Activated naive CD4-positive, alpha-beta T cell (primary cell): ENCODE measurements around the gene CLSTN3.

Experiments
- DNase-seq, 4 experiments: peaks; one replicate each; lab custom pipeline; 2025; lab: John Stamatoyannopoulos, UW

CLSTN3 gene

DNA sequence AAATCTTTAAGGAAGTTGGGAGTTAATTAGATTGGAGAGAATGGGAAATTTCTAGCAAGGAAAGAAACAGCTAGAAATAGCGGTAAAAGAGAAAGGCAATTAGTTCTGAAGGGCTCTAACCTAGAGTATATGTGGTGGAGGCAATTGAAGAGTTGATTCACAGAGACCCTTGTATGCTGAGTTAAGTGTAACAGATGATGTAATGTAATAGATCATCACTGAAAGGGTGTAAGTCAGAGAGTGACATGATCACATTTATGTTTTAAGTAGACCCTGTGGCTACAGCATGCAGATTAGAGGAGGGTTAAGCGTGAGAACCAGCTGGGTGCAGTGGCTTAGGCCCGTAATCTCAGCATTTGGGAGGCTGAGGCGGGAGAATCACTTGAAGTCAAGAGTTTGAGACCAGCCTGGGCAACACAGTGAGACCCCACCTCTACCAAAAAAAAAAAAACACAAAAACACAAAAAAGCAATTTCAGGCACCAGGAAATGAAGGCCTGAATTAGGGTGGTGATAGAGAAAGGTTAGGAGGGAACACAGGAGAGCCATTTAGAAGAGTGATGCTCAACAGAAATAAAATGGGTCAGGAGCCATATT is 4.4 kb upstream of the CLSTN3 start:
- DNase-seq = no peak

DNA sequence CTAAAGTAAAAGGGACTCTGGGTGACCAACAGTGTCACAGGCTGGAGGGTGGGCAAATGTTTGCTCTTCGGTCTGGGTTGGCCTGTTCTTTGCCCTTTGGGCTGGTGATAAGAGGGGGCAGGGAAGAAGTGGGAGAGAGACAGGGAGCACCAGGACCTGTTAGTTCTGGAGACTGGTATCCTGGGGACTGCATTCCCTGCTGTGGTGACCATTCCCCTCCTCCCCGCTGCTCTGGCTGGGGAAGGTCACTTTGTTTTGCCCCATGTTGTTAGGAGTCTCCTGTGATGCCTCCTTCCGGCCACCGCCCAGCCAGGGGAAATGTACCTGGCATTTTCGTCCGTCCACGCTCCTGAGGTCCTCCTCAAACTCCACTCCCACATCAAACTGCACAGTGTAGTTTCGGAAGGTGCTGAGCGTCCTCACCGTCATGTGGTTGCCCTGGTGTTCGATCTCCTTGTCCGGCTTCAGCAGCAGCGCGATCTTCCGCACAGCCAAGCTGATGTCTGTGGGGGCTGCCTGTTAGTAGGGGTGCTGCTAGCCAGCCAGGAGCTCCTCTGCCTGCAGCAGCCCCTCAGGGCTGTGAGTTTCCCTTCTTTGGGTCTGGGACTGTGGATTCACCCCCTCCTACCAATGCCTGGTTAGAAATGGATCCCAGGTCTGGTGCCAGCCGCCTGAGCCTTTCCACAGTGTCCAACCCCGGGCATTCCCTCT is 2.1 kb upstream of the CLSTN3 start:
- no peak for DNase-seq

DNA sequence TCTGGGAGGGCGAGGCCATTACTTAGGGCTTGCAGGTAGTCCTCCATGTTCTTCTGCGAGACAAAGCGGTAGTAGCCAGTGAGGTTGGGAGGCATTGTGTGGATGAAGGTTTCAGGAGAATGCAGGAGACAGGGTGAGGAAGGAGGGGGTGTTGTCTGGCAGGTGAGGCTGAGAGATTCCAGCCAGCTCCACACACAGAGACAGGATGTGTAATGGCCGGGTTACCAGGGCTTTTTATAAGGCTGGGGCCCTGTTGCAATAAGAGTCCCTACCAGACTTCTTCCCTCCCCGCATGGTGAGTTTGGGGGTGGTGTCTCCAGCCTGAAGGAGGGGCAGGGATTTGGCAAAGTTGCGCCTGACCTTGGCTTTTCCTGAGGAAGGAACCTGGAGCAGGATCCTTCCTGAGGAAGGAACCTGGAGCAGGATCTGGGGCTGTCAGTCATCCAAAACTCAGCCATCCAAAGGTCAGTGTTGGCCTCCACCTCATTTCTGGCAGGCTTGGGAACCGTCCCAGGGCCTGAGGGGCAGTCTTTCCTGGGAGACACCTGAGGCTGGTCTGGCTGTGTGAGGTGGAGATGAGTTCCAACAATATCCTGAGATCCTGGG is 1.4 kb upstream of the CLSTN3 start, which contains the start of gene RBP5:
Gene RBP5 (minus strand): TSS at position 209 of the 606 bp plus-strand sequence. CDS start 114 bp downstream, at position 95.
- DNase-seq = no peak

DNA sequence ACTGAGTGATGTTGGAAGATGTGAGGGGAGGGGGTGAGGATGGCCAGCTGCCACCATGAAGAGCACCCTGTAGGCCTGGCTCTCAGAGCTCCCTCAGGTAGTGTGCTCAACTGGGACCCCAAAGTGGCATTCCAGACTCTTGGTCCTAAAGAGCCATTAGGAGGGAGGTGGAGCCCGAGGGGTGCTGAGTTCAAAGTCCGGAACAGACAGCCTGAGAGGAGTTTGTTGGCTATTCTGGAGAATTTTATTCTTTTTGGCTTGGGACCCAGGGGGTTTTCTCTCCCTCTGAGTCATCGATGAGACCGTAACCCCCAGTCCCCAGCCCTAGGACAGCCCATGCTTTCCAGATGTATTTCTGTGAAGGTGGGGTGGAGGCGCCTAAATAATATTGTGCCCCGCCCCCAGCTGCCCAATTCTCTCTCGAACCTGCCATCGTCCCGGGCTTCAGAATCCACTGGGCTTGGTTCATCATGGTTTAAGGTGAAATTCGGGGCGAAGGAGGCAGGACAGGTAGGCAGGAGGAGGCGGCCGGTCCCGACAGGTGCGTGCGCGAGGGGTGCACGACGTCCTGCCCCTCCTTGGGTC is 792 bp upstream of the CLSTN3 start:
- no peak for DNase-seq

DNA sequence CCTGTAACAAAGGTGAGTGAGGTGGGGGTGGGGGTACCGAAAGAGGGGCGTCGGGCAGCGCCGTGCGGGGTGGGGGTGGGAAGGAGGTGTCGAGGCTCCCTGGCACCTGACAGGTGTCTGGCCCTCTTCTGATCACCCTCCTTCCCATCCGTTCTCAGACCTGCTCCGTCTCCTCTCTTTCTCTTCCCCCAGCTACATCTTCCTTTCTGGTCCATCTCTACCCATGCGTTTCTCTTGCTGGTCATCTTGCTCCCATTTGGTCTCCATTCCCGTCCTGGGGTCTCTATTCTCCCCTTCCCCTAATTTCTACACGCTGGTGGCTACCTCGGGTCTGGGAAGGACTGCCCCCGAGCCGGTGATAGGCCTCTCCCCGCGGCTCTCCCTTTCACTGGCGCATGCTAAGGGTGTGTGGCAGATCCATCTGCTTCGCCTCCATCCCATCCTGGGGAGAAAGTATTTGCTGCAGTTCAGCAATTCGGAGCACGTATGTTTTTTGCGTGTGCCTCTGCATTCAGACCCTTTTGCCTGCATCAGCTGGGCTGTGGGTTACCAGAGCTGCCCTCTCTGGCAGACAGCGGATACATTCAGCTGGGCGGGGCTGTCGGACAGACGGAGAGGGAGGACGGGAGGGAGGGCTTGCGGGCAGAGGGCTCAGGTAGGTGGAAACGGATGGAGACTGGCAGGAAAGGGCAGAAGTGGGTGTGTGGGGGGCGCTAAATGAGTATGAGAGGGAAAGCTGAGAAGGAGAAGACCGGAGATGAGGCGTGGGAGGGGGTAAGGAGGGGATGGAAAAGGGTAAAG is 730 bp downstream of the CLSTN3 start:
- DNase-seq = peak in 2 of 4 experiments; percentile 5 to 16

DNA sequence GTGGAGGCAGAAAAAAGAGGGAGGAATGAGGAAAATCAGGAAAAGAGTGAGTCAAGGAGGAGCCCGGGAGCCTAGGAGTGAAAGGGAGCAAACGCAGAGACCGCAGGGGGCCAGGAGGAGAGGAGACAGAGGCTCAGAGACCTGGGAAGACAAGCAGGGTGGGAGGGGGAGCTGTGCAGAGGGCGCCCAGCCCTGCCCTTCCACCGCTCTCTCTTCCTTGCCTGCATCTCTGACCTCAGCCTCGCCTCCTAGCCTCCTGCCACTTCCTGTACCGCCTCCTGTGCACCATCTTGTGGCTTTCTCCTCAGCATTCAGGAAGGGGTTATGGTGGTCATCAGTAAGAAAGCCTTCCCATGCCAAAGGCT is 1.3 kb downstream of the CLSTN3 start:
- DNase-seq = no peak

DNA sequence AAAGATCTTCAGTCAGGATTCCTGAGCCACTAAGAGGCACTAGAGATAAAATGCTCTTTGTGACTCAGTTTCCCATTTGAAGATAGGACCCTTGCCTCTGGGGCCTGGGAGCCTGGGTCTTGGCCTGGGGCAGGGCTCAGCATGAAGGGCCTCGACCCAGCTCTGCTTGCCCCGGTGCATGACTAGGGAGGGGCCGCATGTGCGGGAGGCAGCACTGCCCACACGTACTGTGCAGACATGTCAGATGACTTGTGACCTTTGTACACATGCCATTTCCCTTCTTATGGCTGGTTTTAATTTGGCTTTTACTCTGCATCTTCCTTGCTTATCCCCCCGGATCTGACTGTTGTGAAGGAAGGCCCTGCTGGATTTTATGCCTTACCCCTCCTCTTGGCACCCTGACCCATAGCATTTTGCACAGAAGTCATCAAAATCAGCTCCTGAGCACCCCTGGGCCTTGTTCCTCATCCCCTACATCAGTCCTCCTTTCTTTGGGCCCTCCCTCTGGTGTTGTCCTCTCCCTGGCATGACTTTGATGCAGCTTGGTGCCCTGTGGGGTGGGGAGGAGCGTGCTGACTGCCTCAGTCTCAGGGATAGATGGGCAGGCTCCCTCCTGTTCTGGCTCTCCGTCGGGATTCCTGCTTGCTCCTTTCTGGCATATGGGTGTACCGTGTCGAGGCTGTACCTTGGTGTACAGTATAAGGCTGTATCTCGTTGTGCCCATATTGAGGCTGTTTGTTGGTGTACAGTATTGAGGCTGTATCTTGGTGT is 4.4 kb downstream of the CLSTN3 start:
- no peak for DNase-seq

DNA sequence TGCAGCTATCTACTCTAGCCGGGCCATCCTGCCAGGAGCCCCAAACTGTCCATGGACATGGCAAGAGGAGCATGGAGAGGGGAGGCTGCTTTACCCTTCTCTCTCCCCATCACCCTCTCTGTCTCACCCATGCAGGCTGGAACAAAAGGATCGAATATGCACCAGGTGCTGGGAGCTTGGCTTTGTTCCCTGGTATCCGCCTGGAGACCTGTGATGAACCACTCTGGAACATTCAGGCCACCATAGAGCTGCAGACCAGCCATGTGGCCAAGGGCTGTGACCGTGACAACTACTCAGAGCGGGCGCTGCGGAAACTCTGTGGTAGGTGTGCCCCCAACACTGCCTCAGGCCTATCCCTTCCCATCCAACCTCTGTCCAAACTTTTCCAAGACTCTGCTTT is 5.9 kb downstream of the CLSTN3 start:
- DNase-seq = no peak

DNA sequence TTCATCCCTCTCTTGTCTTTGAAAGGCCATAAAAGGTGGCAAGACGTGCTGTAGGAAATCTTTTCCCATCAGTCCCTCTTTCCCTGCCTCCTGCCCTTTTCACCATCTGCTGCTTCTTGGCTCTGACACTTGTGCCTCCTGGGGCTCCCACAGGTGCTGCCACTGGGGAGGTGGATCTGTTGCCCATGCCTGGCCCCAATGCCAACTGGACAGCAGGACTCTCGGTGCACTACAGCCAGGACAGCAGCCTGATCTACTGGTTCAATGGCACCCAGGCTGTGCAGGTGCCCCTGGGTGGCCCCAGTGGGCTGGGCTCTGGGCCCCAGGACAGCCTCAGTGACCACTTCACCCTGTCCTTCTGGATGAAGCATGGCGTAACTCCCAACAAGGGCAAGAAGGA is 6.5 kb downstream of the CLSTN3 start:
- DNase-seq = no peak

DNA sequence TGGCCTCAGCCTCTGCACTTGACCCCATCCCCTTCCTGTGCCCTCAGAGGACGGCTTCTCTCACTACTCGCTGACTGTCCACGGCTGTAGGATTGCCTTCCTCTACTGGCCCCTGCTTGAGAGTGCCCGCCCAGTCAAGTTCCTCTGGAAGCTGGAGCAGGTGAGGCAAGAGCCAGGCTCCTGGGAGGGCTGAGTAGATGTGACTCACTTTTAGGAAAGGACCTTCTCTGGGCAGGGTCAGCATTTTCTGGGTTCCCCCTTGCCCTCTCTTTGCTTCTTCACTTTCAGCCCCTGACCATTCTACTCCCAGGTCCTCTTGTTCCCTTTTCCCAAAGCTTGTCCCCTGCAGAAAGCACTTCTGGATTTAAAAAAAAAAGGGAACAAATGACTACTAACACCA is 7.7 kb downstream of the CLSTN3 start:
- no peak for DNase-seq

DNA sequence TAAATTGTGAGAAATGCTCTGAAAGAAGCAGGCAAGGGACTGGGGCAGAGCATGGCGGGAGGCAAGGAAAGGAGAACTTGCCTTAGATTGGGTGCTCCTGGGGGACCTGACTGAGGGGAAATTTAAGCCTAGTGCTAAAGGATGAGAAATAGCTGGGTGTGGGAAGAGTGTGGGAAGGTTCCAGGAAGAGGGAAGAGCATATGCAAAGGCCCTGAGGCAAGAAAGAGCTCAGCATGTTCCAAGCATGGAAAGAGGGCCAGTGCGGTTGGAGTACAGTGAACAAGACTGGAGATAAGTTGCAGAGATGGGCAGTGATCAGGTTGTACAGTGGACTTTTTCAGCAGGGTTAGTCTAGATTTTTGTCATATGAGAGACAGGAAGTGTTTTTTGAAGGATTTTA is 9.0 kb downstream of the CLSTN3 start:
- DNase-seq = no peak

DNA sequence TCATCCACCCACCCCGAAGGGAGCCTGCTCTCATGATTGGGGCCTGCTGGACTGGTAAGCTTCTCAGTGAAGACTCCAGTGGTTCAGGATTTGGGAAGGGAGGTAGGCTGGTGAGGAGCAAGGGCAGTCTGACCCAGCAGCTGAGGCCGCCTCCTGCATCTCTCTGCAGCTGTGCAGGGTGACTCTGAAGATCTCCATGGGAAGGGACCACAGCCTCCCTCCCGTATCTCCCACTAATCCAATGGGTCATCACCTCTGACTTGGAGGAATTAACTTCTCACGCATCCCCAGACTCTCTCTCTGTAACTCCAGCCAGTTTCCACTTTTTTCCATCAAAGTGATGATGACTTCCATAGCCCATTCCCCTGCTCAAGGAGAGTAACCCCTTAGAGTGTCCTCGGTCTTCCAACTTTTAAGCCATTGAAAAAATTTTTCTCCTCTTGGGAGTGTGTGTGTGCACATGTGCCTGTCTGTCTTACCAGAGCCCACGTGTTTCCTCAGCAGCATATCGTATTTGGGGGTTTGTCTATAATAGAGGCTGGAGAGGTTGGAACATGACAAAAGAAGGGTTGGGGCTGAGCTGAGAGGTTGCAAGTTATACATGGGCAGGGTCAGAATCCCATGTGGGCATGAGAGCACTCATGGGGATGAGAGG is 11.3 kb downstream of the CLSTN3 start:
- no peak for DNase-seq

DNA sequence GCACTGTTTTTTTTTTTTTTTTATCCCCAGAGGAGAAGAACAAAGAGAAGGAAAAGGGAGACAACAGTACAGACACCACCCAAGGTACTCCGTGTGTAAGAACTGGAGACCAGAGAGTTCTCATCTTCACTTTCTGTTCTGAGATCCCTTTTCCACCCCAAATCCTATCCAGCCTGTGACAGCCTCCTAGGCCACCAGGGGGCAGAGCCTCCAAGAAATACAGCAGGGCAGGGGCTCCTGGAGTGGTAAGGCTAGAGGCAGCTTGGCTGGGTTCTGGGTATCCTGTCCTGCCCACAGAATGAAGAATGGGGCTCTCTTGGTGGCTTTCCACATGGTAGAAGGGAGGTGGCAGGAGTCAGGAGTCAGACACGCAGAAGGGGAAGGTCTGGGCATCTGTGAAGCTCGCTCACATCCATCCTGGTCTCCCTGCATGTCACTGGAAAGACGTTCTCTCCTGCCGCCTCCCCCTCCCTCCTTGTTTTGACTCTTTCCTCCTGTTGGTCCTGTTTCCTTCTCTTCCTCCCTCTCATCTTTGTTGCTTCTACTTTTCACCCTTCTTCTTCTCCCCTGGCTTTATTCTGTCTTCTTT is 12.0 kb downstream of the CLSTN3 start:
- DNase-seq = peak in 3 of 4 experiments; percentile 9 to 44 (median 27)

DNA sequence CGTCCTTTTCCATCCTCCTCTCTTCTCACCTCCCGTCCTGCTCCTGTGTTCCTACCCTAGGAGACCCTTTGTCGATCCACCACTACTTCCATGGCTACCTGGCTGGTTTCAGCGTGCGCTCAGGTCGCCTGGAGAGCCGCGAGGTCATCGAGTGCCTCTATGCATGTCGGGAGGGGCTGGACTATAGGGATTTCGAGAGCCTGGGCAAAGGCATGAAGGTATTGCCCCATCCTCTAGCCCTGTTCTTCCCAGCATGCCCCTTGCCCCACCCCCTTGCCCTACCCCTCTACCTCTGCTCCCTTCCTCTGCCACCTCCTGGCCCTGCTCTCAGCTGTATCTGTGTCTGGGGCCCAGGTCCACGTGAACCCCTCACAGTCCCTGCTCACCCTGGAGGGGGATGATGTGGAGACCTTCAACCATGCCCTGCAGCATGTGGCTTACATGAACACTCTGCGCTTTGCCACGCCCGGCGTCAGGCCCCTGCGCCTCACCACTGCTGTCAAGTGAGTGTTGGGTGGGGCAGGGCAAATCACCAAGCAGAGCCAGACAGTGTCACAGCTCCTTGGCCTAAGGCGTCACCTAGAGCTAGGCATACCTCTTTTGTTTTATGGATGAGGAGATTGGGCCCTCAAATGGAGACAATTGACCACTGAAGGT is 12.8 kb downstream of the CLSTN3 start:
- DNase-seq = no peak

DNA sequence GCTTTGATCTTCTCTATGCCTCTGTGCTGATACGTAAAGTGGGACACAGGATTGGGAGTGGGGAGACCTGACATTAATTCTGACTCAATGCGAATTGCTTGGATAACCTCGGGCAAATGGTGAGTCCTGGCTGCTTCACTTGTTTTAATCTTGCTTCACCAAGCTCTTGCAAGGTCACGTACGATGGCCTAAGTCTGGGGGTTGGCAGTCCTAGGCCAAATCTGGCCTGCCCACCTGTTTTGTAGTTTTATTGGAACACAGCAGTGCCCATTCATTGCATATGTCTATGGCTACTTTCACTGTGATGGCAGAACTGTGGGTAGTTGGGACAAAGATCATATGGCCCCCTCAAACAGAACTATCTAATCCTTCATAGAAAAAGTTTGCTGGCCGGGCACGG is 13.4 kb downstream of the CLSTN3 start:
- no peak for DNase-seq

DNA sequence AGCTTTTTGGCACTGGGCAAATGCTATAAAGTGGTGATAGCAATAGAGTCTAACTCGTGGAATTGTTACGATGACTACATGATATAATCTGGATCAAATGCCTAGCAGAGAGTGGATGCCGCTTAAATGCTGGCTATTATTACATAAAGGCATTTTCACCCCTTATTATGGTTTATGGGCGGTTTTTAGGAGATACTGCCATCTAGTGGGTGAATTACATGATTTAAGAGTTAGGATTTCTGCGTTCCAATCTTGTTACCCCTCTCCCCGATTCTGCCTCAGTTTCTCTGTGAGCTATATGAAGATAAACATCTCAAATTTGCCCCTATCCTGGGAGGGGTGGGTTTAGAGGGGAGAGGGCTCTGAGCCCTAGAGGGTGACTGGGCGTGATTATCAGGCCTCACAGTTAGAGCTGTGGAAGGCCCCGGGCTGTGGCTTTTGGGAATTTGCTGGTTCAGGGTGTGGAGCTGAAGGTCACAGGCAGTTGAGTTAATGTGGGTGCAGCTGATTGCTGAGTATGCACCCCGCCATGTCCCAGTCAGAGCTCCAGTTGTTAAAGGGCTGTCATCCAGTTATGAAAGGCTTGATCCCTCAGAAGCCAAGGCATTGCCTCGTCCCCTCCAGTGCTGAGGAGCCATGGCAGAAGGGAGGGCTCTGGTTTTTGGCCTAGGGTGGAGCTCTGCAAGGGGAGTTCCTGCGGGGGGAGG is 14.4 kb downstream of the CLSTN3 start:
- DNase-seq = no peak

DNA sequence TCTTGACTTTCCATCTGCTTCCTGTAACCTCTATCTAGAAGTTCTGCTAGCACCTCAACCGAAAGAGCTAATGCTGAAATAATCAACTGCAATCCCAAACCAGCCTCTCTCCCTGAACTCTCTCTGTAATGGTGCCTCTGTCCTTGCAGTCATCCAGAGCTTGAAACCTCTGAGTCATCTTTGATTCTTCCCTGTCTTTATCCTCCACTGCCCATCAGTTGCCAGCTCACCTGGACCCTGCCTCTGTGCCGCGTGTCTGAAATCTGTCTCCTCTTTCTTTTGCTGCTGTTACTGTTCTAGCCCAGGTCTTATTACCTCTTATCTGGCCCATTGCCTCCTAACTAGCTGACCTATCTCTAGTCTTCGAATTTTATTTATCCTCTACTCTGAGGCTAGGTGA is 15.5 kb downstream of the CLSTN3 start:
- DNase-seq = no peak

DNA sequence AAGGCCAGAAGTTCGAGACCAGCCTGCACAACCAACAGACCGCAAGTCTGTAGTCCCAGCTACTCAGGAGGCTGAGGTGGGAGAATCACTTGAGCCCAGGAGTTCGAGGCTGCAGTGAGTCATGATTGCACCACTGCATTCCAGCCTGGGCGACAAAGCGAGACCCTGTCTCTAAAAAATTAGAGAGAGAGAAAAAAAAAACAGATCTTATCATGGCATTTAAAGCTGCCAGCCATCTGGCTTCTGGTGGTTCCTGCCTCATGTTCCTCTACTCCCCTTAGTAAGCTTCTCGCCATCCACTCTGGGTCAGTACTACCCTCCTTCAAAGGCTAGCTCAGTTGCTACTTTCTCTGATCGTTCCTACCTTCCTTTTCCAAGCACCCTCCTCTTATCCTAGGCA is 16.1 kb downstream of the CLSTN3 start:
- no peak for DNase-seq

DNA sequence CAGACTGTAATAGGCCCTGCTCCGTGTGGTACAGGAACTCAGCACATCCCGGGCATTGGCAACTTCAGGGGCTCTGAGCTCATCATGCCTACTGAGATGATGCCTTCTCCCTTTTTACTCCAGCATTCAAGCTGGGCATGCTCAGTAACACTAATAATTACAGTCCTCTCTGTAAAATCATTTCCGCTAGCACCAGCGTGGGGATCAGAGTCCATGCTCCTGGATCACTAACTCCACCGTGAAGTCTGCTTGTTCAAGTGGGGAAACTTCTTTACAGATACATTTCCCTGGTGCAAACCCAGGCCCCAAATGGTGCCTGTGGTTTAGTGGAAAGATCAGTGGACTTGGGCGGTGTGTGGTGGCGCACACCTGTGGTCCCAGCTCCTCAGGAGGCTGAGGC is 16.7 kb downstream of the CLSTN3 start:
- no peak for DNase-seq
